Left ventricle myocardium inferior (tissue), 1 donor: ENCODE measurements around the gene CREB5. TPM values are rescaled to one million over a fixed set of nuclear protein-coding genes. Genes with fewer than 3 reads are reported as not detected.

Source experiments
- DNase-seq: peaks from one replicate; pipeline ENCODE4 v3.0.0-alpha.2; 2020
- H3K27ac ChIP-seq: fragments of 200-600 bp; replicated peaks from 2 replicates; pipeline ENCODE4 v1.8.0; 2021
- H3K27me3 ChIP-seq: fragments of 200-600 bp; 2 replicates; pipeline ENCODE4 v1.8.0; 2021; ENCODE audit warnings: low read depth
- H3K36me3 ChIP-seq: fragments of 200-600 bp; 2 replicates; pipeline ENCODE4 v1.8.0; 2021
- H3K4me1 ChIP-seq: fragments of 200-600 bp; 2 replicates; pipeline ENCODE4 v1.8.0; 2021
- H3K4me3 ChIP-seq: fragments of 200-600 bp; 2 replicates; pipeline ENCODE4 v1.8.0; 2021; ENCODE audit warnings: mild to moderate bottlenecking, moderate library complexity
- H3K9me3 ChIP-seq: fragments of 200-600 bp; replicated peaks from 2 replicates; pipeline ENCODE4 v1.8.0; 2021
- intact Hi-C: fragments of 100-400 bp; cut with micrococcal nuclease; formaldehyde crosslinking; loops from one replicate; pipeline ENCODE4 v1.11.0; 2022
- total RNA-seq: library from RNA; stranded (reverse); fragmentation: NEBNext Ultra II Directional; extraction: Animal tissue kit (Norgen Biotek cat#: 25700); gene quantifications from one replicate; pipeline ENCODE4 v1.2.1, GENCODE V29; 2021
- TF ChIP-seq, protein P1 (sequence below): fragments of 200-600 bp; IDR thresholded peaks from 2 replicates; pipeline ENCODE4 v1.8.0; 2021; ENCODE audit warnings: antibody characterized with exemption, mild to moderate bottlenecking, borderline replicate concordance
- donor health status: DM: no; HTN: yes; CAD: no; lungs with severe emphysema.

The CREB5 gene
- total RNA-seq, 1 donor from 2014 or later: 9.8 TPM

DNA sequence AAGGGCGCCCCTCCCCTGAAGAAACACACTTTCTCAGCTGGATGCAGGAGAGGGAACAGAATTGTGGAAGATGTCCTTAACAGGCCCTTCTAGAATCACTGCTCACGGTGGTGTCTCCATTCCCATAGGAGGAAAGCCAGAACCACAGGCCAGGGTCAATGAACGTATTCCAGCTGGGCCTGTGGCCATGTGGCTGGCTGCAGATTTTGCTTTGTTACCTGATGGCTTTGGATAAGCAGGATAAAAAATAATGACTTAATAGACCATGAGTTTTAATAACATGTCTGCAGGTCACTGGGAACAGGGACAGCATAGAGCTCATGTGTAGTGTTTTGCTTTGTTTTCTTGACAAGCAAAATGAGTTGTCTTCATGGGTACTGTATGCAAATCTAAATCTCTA, 335.5 kb downstream of the CREB5 start:
- Histone ChIP-seq H3K9me3 (peaks cover 2% of the 10 kb centered on the region), H3K27me3 (no peaks in the 10 kb centered on the region), H3K4me1 (peaks cover 42% of the 10 kb centered on the region), H3K36me3 (no peaks in the 10 kb centered on the region), H3K27ac (no peak overlapping the region), H3K4me3 (no peak overlapping the region)
- no peak for DNase-seq
- intact Hi-C loops: no loop called here
- TF ChIP-seq, protein P1, sequence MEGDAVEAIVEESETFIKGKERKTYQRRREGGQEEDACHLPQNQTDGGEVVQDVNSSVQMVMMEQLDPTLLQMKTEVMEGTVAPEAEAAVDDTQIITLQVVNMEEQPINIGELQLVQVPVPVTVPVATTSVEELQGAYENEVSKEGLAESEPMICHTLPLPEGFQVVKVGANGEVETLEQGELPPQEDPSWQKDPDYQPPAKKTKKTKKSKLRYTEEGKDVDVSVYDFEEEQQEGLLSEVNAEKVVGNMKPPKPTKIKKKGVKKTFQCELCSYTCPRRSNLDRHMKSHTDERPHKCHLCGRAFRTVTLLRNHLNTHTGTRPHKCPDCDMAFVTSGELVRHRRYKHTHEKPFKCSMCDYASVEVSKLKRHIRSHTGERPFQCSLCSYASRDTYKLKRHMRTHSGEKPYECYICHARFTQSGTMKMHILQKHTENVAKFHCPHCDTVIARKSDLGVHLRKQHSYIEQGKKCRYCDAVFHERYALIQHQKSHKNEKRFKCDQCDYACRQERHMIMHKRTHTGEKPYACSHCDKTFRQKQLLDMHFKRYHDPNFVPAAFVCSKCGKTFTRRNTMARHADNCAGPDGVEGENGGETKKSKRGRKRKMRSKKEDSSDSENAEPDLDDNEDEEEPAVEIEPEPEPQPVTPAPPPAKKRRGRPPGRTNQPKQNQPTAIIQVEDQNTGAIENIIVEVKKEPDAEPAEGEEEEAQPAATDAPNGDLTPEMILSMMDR: no peak

DNA sequence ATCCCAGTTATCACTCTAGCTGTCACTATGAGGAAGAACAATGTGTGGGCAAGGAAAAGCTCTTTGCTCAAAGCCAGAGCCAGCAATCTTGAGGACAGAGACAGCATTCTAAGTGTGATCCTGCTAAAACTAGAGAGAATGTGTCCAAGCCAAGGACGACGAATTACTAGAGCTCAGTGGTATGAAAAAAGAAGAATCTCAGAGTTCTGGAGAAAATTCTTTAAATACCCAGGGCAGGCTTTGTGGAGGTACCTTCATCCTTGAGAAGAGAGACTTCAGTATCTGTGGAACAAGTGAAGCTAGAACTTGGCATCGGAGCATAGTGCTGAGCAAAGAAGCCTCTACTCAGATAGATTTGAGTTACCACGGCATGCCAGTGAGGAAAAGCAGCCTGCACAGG, 336.0 kb downstream of the CREB5 start:
- TF ChIP-seq, protein P1: no peak
- Histone ChIP-seq H3K27me3 (no peaks in the 10 kb centered on the region), H3K9me3 (peaks cover 2% of the 10 kb centered on the region), H3K27ac (no peak overlapping the region), H3K4me1 (peaks cover 42% of the 10 kb centered on the region), H3K36me3 (no peaks in the 10 kb centered on the region), H3K4me3 (no peak overlapping the region)
- intact Hi-C loops: no loop called here
- no peak for DNase-seq

GRCh38 chr7:28748933-28749584, 336.7 kb downstream of the CREB5 start:
- Histone ChIP-seq H3K27me3 (no peaks in the 10 kb centered on the region), H3K4me1 (peaks cover 42% of the 10 kb centered on the region), H3K9me3 (peaks cover 2% of the 10 kb centered on the region), H3K4me3 (no peak overlapping the region), H3K27ac (no peak overlapping the region), H3K36me3 (no peaks in the 10 kb centered on the region)
- DNase-seq: no peak
- TF ChIP-seq, protein P1: no peak
- intact Hi-C loops: no loop called here

- no peak for DNase-seq
- Histone ChIP-seq H3K9me3 (peaks cover 2% of the 10 kb centered on the region), H3K36me3 (no peaks in the 10 kb centered on the region), H3K4me1 (peaks cover 44% of the 10 kb centered on the region), H3K27ac (no peak overlapping the region), H3K4me3 (no peak overlapping the region), H3K27me3 (no peaks in the 10 kb centered on the region)
- TF ChIP-seq, protein P1: no peak
- intact Hi-C loops: no loop called here
Measured at GRCh38 chr7:28749638-28750037, 337.3 kb downstream of the CREB5 start.

DNA sequence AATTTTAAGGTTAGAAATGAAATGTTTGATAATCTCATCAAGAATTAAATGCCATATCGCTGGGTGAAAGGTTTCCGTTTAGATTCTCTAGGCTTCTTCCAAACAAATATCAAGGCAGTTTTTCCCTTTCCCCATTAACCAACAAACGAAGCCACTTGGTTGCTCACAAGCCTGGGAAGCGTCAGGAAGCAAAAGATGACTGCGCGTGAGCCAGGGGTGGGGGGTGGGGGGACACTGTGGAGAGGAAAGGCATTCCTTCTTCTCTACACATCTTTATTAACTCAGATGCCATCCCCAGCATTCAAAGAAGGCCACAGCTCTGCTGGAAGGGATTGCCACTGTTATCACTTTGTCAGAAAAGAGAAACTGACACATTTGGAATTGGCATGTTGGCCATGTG, 338.7 kb downstream of the CREB5 start:
- TF ChIP-seq, protein P1: no peak
- H3K4me3 ChIP-seq: no peak overlapping the region
- H3K9me3 ChIP-seq: peaks cover 2% of the 10 kb centered on the region
- H3K27me3 ChIP-seq: no peaks in the 10 kb centered on the region
- no peak overlapping the region for H3K27ac ChIP-seq
- H3K36me3 ChIP-seq: no peaks in the 10 kb centered on the region
- peaks cover 33% of the 10 kb centered on the region for H3K4me1 ChIP-seq
- intact Hi-C loops: no loop called here
- DNase-seq: no peak
